IgD-negative memory B cell (primary cell): ENCODE measurements around the gene USP6NL. TPM values are rescaled to one million over a fixed set of nuclear protein-coding genes. Genes with fewer than 3 reads are reported as not detected.
A peak's percentile ranks its signal among the peaks of the same experiment; 100 is the strongest.
"Not testable (repeated sequence)": the region's sequence is repeated elsewhere in the genome, so short reads cannot be mapped to it uniquely, and the experiment has no call there.

Source experiments
- H3K27ac Mint-ChIP-seq, 3 donors: one replicate each; pipeline ENCODE4 v1.8.0; 2020 to 2022; ENCODE audit warnings: mild to moderate bottlenecking in 3 of 3, mixed read lengths in 3 of 3, moderate library complexity in 1 of 3
- H3K27me3 Mint-ChIP-seq: one replicate; pipeline ENCODE4 v1.8.0; 2021; ENCODE audit warnings: mixed read lengths
- H3K36me3 Mint-ChIP-seq: one replicate; pipeline ENCODE4 v1.8.0; 2020; ENCODE audit warnings: mild to moderate bottlenecking, mixed read lengths
- H3K4me1 Mint-ChIP-seq, 3 donors: one replicate each; pipeline ENCODE4 v1.8.0; 2020 to 2022; ENCODE audit warnings: mixed read lengths in 3 of 3, mild to moderate bottlenecking in 1 of 3
- H3K4me3 Mint-ChIP-seq, 4 donors: one replicate each; pipeline ENCODE4 v1.8.0; 2020 to 2022; ENCODE audit warnings: mild to moderate bottlenecking in 4 of 4, mixed read lengths in 4 of 4, moderate library complexity in 3 of 4
- H3K9me3 Mint-ChIP-seq, 3 donors: one replicate each; pipeline ENCODE4 v1.8.0; 2020 to 2021; ENCODE audit warnings: mixed read lengths in 3 of 3, mild to moderate bottlenecking in 1 of 3
- polyA plus RNA-seq: library from polyadenylated mRNA; unstranded; fragments of 300-500 nt; fragmentation: Illumina TruSeq; gene quantifications from one replicate; pipeline ENCODE4 v1.2.3, GENCODE V29; 2021

The USP6NL gene
- polyA plus RNA-seq, 1 donor from 2014 or later: 39.3 TPM

DNA sequence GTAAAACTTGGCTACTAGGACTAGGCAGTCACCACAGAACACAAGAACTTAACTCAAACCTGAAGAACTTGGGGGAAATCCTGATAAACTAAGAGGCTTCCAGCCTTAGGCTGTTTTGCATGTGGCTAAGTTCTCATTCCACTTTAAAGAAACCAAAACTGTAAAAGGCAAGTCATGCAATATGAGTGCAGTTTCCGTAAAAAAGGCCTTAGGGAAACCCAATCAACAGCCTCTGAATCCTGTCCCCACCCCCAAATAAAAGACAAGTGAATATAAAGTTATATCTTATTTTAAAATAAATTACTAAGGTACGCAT is 95.1 kb downstream of the USP6NL start:
- no peak overlapping the region for H3K27ac Mint-ChIP-seq
- peaks cover 31 to 55% (median 45%) of the 10 kb centered on the region in 3 donors for H3K4me1 Mint-ChIP-seq
- no peaks in the 10 kb centered on the region for H3K36me3 Mint-ChIP-seq
- no peaks in the 10 kb centered on the region for H3K9me3 Mint-ChIP-seq
- H3K27me3 Mint-ChIP-seq: no peaks in the 10 kb centered on the region
- peak overlapping the region in 2 of 4 donors; percentile 20 to 47 for H3K4me3 Mint-ChIP-seq

GRCh38 chr10:11515596-11516430 is 95.6 kb downstream of the USP6NL start:
- no peaks in the 10 kb centered on the region for H3K9me3 Mint-ChIP-seq
- H3K4me3 Mint-ChIP-seq: peak overlapping the region in 2 of 4 donors; percentile 20 to 47
- H3K27ac Mint-ChIP-seq: peak overlapping the region in 2 of 3 donors; percentile 2 to 50
- peaks cover 33 to 57% (median 47%) of the 10 kb centered on the region in 3 donors for H3K4me1 Mint-ChIP-seq
- no peaks in the 10 kb centered on the region for H3K27me3 Mint-ChIP-seq
- no peaks in the 10 kb centered on the region for H3K36me3 Mint-ChIP-seq

DNA sequence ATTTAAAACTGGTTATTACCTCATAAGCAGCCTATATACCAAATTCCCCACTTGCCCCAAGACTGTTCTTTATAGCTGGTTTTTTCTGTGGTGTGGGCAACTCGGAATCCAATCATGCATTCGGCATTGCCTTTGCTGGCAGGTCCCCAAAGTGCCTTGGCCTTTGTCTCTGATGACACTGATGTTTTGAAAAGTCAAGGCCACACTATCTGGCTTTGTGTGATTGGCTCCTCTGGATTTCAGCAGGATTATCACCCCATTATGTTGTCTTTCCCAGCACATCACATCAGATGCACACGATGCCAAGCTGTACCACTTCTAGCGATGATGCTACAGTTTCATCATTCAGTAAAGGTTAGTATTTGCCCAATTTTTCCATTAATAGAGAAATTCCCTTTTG is 97.7 kb downstream of the USP6NL start:
- no peaks in the 10 kb centered on the region for H3K9me3 Mint-ChIP-seq
- peaks cover 36 to 50% (median 46%) of the 10 kb centered on the region in 3 donors for H3K4me1 Mint-ChIP-seq
- no peaks in the 10 kb centered on the region for H3K36me3 Mint-ChIP-seq
- H3K27ac Mint-ChIP-seq: no peak overlapping the region
- H3K27me3 Mint-ChIP-seq: no peaks in the 10 kb centered on the region
- no peak overlapping the region for H3K4me3 Mint-ChIP-seq

- Mint-ChIP-seq H3K36me3 (no peaks in the 10 kb centered on the region), H3K27me3 (no peaks in the 10 kb centered on the region), H3K27ac (peak overlapping the region in 1 of 3 donors; percentile 5), H3K4me3 (no peak overlapping the region), H3K4me1 (peaks cover 28 to 43% (median 42%) of the 10 kb centered on the region in 3 donors), H3K9me3 (no peaks in the 10 kb centered on the region)
Measured at GRCh38 chr10:11512596-11512995, 98.9 kb downstream of the USP6NL start.

DNA sequence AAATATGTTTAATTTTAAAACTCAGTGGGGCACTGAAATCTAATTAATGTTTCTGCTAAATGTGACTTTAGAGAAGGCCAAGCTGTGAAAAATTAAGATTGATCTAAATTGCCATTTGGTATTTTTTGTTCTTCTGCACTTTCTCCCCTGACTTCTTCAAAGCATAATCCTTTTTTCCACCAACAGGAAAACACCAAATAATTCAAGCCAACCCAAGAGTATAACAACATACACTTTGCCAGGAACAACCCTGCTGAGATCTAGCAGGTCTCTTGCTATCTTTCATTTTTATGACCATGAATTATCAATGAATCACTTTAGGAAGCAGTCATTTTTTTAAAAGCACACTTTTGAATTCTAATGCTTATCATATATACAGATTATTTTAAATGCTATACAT is 100.1 kb downstream of the USP6NL start:
- Mint-ChIP-seq H3K9me3 (no peaks in the 10 kb centered on the region), H3K4me3 (no peak overlapping the region), H3K4me1 (peaks cover 22 to 36% (median 35%) of the 10 kb centered on the region in 3 donors), H3K36me3 (no peaks in the 10 kb centered on the region), H3K27ac (no peak overlapping the region), H3K27me3 (no peaks in the 10 kb centered on the region)

GRCh38 chr10:11510736-11511135 is 100.7 kb downstream of the USP6NL start:
- peaks cover 24 to 37% (median 33%) of the 10 kb centered on the region in 3 donors for H3K4me1 Mint-ChIP-seq
- no peak overlapping the region for H3K4me3 Mint-ChIP-seq
- H3K27me3 Mint-ChIP-seq: no peaks in the 10 kb centered on the region
- no peaks in the 10 kb centered on the region for H3K9me3 Mint-ChIP-seq
- H3K27ac Mint-ChIP-seq: no peak overlapping the region
- H3K36me3 Mint-ChIP-seq: no peaks in the 10 kb centered on the region

GRCh38 chr10:11510281-11510680 is 101.2 kb downstream of the USP6NL start:
- H3K9me3 Mint-ChIP-seq: no peaks in the 10 kb centered on the region
- H3K36me3 Mint-ChIP-seq: no peaks in the 10 kb centered on the region
- H3K4me3 Mint-ChIP-seq: no peak overlapping the region
- peaks cover 24 to 34% (median 32%) of the 10 kb centered on the region in 3 donors for H3K4me1 Mint-ChIP-seq
- no peaks in the 10 kb centered on the region for H3K27me3 Mint-ChIP-seq
- no peak overlapping the region for H3K27ac Mint-ChIP-seq

DNA sequence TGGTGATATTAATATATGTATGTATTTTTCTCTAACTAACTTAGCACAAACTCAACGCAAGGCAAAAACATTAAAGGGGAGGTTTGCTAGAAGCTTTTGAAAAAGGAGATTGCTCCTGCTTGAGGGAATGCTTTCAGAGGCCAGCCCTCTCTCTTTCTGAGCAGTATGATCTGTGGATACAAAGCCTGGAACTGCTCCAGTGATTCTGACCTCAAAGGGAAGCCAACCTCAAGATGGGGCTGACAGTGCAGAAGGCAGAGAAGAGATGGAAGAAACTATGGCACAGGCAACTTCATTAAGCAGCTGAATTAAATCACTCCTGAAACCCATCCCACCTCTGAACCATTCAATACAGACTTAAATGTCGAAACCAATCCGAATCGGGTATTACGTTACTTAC is 102.4 kb downstream of the USP6NL start:
- no peak overlapping the region for H3K4me3 Mint-ChIP-seq
- no peaks in the 10 kb centered on the region for H3K36me3 Mint-ChIP-seq
- peaks cover 26 to 43% (median 35%) of the 10 kb centered on the region in 3 donors for H3K4me1 Mint-ChIP-seq
- peak overlapping the region in 1 of 3 donors; percentile 70 for H3K27ac Mint-ChIP-seq
- no peaks in the 10 kb centered on the region for H3K9me3 Mint-ChIP-seq
- no peaks in the 10 kb centered on the region for H3K27me3 Mint-ChIP-seq

- H3K36me3 Mint-ChIP-seq: no peaks in the 10 kb centered on the region
- peaks cover 17 to 33% (median 25%) of the 10 kb centered on the region in 3 donors for H3K4me1 Mint-ChIP-seq
- no peaks in the 10 kb centered on the region for H3K27me3 Mint-ChIP-seq
- H3K27ac Mint-ChIP-seq: no peak overlapping the region
- H3K9me3 Mint-ChIP-seq: no peaks in the 10 kb centered on the region
- no peak overlapping the region for H3K4me3 Mint-ChIP-seq
Measured at GRCh38 chr10:11506247-11506789, 105.1 kb downstream of the USP6NL start.

DNA sequence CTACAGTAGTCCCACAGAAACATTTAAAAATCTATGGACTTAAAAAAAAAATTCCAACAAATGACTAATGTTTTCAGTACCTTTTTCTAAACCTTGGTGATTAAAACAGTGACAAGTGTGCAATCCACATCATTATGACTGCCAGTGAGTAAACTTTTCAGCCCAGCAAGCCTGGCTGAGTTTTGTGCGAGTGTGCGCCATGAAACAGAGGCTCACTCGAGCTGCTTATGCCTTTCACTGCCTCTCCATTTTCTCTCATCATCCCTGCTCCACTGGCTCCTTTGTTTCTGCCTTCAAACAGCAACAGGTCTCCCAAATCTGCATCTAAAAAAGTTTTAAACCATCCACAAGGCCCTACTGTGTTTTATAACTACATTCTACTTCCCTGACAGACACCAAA is 105.8 kb downstream of the USP6NL start:
- Mint-ChIP-seq H3K9me3 (no peaks in the 10 kb centered on the region), H3K27me3 (no peaks in the 10 kb centered on the region), H3K4me1 (peaks cover 16 to 30% (median 24%) of the 10 kb centered on the region in 3 donors), H3K4me3 (peak overlapping the region in 1 of 4 donors; percentile 56), H3K36me3 (no peaks in the 10 kb centered on the region), H3K27ac (peak overlapping the region in 1 of 3 donors; percentile 95)

DNA sequence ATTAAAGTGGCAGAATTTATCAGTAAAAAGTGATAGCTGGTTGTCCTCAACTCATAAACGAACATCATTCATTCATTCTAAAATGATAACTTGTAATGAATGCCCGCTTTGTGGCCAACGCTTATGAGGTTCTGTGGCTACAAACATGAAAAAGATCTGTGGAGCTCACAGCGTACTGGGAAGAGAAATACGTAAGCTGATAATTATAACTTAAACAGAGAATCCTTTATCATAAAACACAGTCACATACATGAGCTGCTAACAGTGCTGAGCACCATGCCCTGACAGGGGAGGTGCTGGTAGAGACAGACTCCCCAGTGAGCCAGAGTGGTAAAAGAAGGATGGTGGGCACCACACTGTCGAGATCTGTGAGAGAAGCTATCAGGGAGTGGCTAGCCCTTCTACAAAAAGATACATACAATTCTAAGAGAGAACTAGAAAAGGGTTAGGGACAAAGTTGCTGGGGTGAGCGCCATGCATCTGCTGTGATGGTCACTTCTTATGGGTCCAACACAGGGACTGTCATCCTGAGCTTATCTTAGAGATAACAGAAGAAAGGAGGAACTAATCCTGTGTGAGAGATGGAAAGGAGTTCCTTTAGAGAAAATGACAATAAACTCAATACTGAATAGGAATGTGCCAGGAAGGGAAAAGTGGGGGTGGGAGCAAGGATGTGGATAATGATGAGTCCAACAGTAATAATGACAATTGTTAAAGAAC is 106.7 kb downstream of the USP6NL start:
- no peaks in the 10 kb centered on the region for H3K9me3 Mint-ChIP-seq
- H3K27ac Mint-ChIP-seq: peak overlapping the region in 1 of 3 donors; percentile 13
- no peaks in the 10 kb centered on the region for H3K36me3 Mint-ChIP-seq
- H3K4me1 Mint-ChIP-seq: peaks cover 15 to 30% (median 24%) of the 10 kb centered on the region in 3 donors
- no peaks in the 10 kb centered on the region for H3K27me3 Mint-ChIP-seq
- H3K4me3 Mint-ChIP-seq: no peak overlapping the region

DNA sequence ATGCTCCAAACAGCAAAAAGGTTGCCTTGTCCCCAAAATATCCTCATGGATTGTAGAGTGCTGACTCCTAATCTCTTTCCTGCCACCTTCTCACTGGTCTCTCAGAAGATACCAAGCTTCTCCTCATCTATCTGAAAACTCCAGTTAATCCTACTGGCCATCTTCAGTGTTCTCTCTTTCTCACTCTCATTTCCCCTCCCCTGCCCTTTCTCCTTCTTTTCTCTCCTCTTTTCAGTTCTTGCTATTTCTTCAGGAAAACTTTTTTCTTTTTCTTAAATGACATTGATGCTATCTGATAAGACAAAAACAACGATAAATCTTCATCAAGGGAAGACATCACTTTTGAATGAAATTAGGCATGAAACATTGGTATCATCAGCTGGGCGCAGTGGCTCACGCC is 109.8 kb downstream of the USP6NL start:
- peak overlapping the region in 1 of 3 donors; percentile 3 for H3K27ac Mint-ChIP-seq
- H3K4me1 Mint-ChIP-seq: peaks cover 8 to 28% (median 20%) of the 10 kb centered on the region in 3 donors
- H3K27me3 Mint-ChIP-seq: no peaks in the 10 kb centered on the region
- H3K9me3 Mint-ChIP-seq: no peaks in the 10 kb centered on the region
- H3K36me3 Mint-ChIP-seq: peaks cover 2% of the 10 kb centered on the region
- H3K4me3 Mint-ChIP-seq: no peak overlapping the region

DNA sequence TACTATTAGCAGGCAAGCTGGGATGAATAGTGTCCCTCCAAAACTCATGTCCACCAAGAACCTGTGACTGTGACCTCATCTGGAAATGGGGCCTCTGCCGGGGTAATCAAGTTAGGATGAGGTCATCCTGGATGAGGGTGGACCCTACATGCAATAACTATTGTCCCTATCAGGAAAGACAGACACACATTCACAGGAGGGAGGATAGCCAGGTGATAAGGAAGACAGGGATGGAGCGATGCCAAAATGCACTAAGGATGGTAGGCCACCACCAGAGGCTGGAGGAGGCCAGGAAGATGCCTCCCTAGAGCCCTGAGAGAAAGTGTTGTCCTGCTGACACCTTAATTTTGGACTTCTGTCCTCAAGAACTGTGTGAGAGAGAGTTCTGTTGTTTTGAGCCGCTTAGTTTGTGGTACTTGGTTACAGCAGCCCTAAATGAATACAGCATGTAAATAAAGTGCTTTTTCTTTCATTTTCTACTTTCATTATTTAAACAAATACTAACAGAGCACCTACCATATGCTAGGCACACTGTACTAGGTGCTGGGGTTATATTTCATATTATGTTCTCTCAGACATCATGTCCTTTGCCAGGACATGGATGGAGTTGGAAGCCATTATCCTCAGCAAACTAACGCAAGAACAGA is 111.9 kb downstream of the USP6NL start:
- peaks cover 1 to 17% (median 15%) of the 10 kb centered on the region in 3 donors for H3K4me1 Mint-ChIP-seq
- no peaks in the 10 kb centered on the region for H3K27me3 Mint-ChIP-seq
- H3K27ac Mint-ChIP-seq: peak overlapping the region in 2 of 3 donors; percentile 24 to 55
- H3K36me3 Mint-ChIP-seq: peaks cover 5% of the 10 kb centered on the region
- H3K4me3 Mint-ChIP-seq: peak overlapping the region in 1 of 4 donors; percentile 48
- no peaks in the 10 kb centered on the region for H3K9me3 Mint-ChIP-seq

- H3K27me3 Mint-ChIP-seq: no peaks in the 10 kb centered on the region
- H3K9me3 Mint-ChIP-seq: no peaks in the 10 kb centered on the region
Measured at GRCh38 chr10:11498399-11498798, 113.1 kb downstream of the USP6NL start.

GRCh38 chr10:11494923-11495322 is 116.5 kb downstream of the USP6NL start:
- H3K4me3 Mint-ChIP-seq, H3K27me3 Mint-ChIP-seq, H3K27ac Mint-ChIP-seq, H3K36me3 Mint-ChIP-seq, H3K9me3 Mint-ChIP-seq: not testable (repeated sequence)
- H3K4me1 Mint-ChIP-seq: peaks cover 1 to 16% (median 12%) of the 10 kb centered on the region in 3 donors

More at GRCh38 chr10:11498399-11498798, 113.1 kb downstream of the USP6NL start:
- Mint-ChIP-seq H3K4me1 (peaks cover 2 to 19% (median 9%) of the 10 kb centered on the region in 3 donors), H3K4me3 (no peak overlapping the region), H3K36me3 (peaks cover 5% of the 10 kb centered on the region), H3K27ac (peak overlapping the region in 1 of 3 donors; percentile 35)
